SIG-M5 (cell line): Measurements from ENCODE around the gene TES.
"Not testable (repeated sequence)": the region's sequence is repeated elsewhere in the genome, so short reads cannot be mapped to it uniquely, and the experiment has no call there.

Experiments
- DNase-seq: peaks from one replicate; lab custom pipeline; 2025; lab: John Stamatoyannopoulos, UW

TES gene

GRCh38 chr7:116290740-116291139 is 80.4 kb downstream of the TES start:
- no peak for DNase-seq

DNA sequence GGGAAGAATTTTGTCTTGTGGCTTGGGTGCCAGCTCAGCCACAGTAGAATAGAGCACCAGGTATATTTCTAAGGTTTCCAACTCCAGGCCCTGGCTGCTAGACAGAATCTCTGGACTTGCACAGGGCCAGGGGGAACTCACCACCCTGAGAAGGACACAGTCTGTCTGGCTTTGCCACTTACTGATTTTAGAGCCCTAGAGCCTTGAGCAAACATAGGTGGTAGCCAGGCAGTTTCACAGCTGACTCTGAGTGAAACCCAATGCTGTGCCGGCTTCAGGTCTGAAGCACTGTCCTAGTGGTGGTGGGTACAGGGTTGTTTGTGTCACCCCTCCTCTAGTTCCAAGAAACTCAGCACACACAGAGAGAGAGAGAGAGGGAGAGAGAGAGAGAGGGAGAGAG is 81.6 kb downstream of the TES start:
- DNase-seq: no peak

- no peak for DNase-seq
These were observed 82.0 kb downstream of the TES start for GRCh38 chr7:116292381-116292780.

GRCh38 chr7:116293139-116293538 is 82.8 kb downstream of the TES start:
- no peak for DNase-seq

- no peak for DNase-seq
These were observed 83.3 kb downstream of the TES start for GRCh38 chr7:116293633-116294032.

GRCh38 chr7:116295903-116296302 is 85.6 kb downstream of the TES start:
- DNase-seq: not testable (repeated sequence)

DNA sequence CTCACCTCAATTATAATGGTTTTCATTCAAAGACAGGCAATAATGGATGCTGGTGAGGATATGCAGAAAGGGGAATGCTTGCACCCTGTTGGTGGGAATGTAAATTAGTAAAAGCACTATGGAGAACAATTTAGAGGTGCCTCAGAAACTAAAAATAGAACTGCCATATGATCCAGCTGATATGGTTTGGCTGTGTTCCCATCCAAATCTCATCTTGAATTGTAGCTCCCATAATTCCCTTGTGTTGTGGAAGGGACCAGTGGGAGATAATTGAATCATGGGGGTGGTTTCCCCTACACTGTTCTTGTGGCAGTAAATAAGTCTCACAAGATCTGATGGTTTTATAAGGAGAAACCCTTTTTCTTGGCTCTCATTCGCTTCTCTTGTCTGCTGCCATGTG is 87.7 kb downstream of the TES start:
- no peak for DNase-seq

- DNase-seq: no peak
These were observed 88.2 kb downstream of the TES start for GRCh38 chr7:116298576-116298975.

DNA sequence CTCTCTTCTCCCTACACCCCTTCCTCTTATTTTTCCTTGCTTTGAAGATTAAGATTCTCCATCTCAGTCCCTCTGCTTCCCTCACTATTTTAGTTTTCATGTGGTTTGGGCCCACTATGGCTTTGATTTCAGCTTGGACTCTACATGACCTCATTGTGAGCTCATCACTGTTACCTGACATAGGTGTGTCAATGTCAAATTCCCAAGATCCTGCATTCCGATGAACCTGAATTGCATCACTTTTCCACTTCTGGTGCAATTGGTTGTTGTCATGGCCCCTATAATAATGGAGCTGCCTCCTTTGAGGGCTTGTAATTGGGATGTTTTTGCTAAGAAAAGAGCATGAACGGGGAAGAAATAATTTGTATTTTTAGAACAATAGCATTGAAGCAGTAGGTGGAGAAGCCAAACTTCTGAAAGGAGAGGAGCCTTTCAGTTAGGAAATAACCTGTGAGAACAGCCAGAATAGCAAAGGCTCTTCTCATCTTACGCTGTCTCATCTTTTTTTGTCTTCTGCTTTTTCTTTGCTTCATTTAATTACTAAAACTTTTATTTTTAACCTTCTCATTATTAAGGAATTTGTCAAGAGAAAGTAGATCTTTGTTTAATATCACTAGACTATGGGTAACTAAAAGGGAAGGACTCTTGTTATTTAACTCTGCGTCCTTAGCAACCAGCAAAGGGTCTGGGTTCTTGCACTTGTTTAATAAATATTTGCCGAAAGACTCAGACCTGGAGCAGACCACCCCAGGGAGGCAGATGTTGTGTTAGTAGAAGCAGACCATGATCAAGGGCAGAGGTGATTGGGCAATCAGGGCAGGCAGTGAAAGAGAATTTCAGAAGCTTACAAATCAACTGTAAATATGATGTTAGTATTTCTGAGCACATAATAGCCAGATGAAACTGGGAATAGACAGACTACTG is 95.4 kb downstream of the TES start:
- no peak for DNase-seq

DNA sequence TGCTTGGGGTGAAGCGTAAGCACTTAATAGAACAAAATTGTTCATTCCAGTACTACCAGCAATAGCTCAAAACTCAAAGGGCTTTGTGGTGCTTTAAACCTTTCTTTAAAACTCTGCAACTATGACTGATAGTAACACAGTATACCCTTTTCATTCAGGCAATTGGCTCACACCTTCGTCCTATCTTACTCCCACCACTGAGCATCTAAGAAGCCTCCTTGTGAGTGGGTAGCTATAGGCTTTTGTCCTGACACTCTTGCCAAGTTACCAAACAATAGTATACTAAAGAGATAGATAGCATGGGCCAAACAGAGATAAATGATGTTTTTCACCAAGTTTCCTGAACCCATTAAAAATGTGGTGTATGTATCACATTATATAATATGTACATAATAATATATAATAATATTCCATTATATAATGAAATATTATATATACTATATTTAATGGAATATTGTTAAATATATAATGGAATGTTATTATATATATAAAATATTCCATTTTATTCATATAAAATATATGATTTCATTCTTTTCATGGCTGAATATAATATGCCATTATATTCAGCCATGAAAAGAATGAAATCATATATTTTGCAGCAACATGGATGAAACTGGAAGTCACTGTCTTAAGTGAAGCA is 96.2 kb downstream of the TES start:
- DNase-seq: no peak

DNA sequence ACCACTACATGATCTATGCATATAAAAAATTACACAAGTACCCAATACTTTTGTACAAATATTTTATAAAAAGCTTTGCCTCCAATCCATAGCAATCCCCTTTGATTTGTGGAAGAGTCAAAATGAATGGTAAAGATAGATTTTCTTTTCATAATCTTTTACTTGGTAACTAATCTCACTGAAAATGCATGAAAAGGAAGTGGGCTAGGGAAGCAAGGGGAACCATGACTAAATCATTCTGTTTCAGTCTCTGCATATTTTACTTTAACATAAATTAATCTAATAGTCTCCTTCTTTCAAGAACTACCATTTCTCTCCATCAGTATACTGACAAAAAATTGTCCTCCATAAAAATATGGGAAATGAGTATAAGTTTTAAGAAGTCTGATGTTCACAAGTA is 96.9 kb downstream of the TES start:
- DNase-seq: no peak
